GM23248 (cell line): ENCODE data around the gene EIF3K. TPM values are rescaled to one million over a fixed set of nuclear protein-coding genes. Genes with fewer than 3 reads are reported as not detected.

Source experiments
- DNase-seq: peaks from one replicate; pipeline ENCODE4 v3.0.0-alpha.2; 2015
- H2AFZ ChIP-seq: fragments of 200-600 bp; sonication (generic); 2 replicates; pipeline ENCODE4 v1.6.1; 2016; ENCODE audit warnings: antibody characterized with exemption
- H3F3A ChIP-seq: fragments of 200-600 bp; sonication (generic); 2 replicates; pipeline ENCODE4 v1.6.1; 2016; ENCODE audit warnings: mild to moderate bottlenecking, antibody characterized with exemption, mixed run types; ENCODE audit not compliant: insufficient read depth
- H3K27ac ChIP-seq: fragments of 200-600 bp; sonication (generic); 2 replicates; pipeline ENCODE4 v1.5.1; 2016; ENCODE audit warnings: mild to moderate bottlenecking
- H3K27me3 ChIP-seq: fragments of 200-600 bp; sonication (generic); replicated peaks from 2 replicates; pipeline ENCODE4 v1.6.1; 2016; ENCODE audit warnings: mild to moderate bottlenecking; ENCODE audit not compliant: insufficient read depth
- H3K36me3 ChIP-seq: fragments of 200-600 bp; sonication (generic); 2 replicates; pipeline ENCODE4 v1.6.1; 2016; ENCODE audit warnings: low read depth, mild to moderate bottlenecking
- H3K4me1 ChIP-seq: fragments of 200-600 bp; sonication (generic); 2 replicates; pipeline ENCODE4 v1.6.1; 2016; ENCODE audit warnings: mild to moderate bottlenecking; ENCODE audit not compliant: insufficient read depth
- H3K4me2 ChIP-seq: fragments of 200-600 bp; sonication (generic); one replicate; pipeline ENCODE4 v1.6.1; 2016; ENCODE audit warnings: mild to moderate bottlenecking; ENCODE audit not compliant: unreplicated experiment
- H3K4me3 ChIP-seq: fragments of 200-600 bp; sonication (generic); 2 replicates; pipeline ENCODE4 v1.5.1; 2016; ENCODE audit warnings: mild to moderate bottlenecking
- H3K79me2 ChIP-seq: fragments of 200-600 bp; sonication (generic); 2 replicates; pipeline ENCODE4 v1.6.1; 2016; ENCODE audit warnings: mild to moderate bottlenecking; ENCODE audit not compliant: insufficient read depth
- H3K9ac ChIP-seq: fragments of 200-600 bp; sonication (generic); 2 replicates; pipeline ENCODE4 v1.6.1; 2016; ENCODE audit warnings: mild to moderate bottlenecking
- H3K9me2 ChIP-seq: fragments of 200-600 bp; sonication (generic); 2 replicates; pipeline ENCODE4 v1.6.1; 2016; ENCODE audit warnings: mixed run types, mild to moderate bottlenecking, moderate library complexity; ENCODE audit not compliant: insufficient read depth
- H3K9me3 ChIP-seq: fragments of 200-600 bp; sonication (generic); one replicate; pipeline ENCODE4 v1.6.1; 2017; ENCODE audit warnings: low read depth
- H4K20me1 ChIP-seq: fragments of 200-600 bp; sonication (generic); 2 replicates; pipeline ENCODE4 v1.6.0; 2016; ENCODE audit not compliant: insufficient read depth
- EZH2 ChIP-seq: fragments of 200-600 bp; sonication (generic); IDR thresholded peaks from 2 replicates; pipeline ENCODE4 v1.6.1; 2018; ENCODE audit warnings: antibody characterized with exemption, mild to moderate bottlenecking; ENCODE audit not compliant: insufficient read depth, poor library complexity, severe bottlenecking
- EZH2phosphoT487 ChIP-seq: fragments of 200-600 bp; sonication (generic); IDR thresholded peaks from 2 replicates; pipeline ENCODE4 v1.6.1; 2018; ENCODE audit warnings: antibody characterized with exemption, moderate library complexity, mild to moderate bottlenecking, low read depth; ENCODE audit not compliant: insufficient read depth
- WGBS, 2 experiments: methylation state at CpG; one replicate each; pipeline ENCODE4 v1.1.6; 2015 to 2017; ENCODE audit warnings: low lambda C conversion rate in 2 of 2, low coverage in 1 of 2; ENCODE audit errors: missing lambda C conversion rate in 2 of 2; 5-methylcytosine and 5-hydroxymethylcytosine counted together
- in situ Hi-C: fragments of 300-500 bp; cut with MboI; formaldehyde crosslinking; loops from 2 replicates; pipeline ENCODE4 v1.15.0; 2020
- polyA plus RNA-seq: library from polyadenylated mRNA; unstranded; fragments of >200 nt; fragmentation: Nextera tagmentation; extraction: Ambion mirVana; gene quantifications from 2 replicates; pipeline ENCODE4 v1.2.1, GENCODE V29; 2016
- total RNA-seq: library from RNA; depleted of rRNA; stranded (reverse); fragments of >200 nt; shearing (Covaris generic); gene quantifications from 2 replicates; pipeline ENCODE4 v1.2.3, GENCODE V29; 2014

EIF3K gene
- total and polyA plus RNA-seq, 2 experiments from 2014 or later, result 143 to 295 TPM

- WGBS, 2 experiments, result 90 to 93% methylated on average over 4 of the region's 4 CpGs
- DNase-seq, result no peak
Measured at GRCh38 chr19:38679839-38680238, 60.9 kb downstream of the EIF3K start.

GRCh38 chr19:38682195-38682867 is 63.3 kb downstream of the EIF3K start:
- Histone ChIP-seq H4K20me1 (no peaks in the 10 kb centered on the region; the same call in 1 of the 2 replicates), H3K79me2 (peaks cover 91% of the 10 kb centered on the region), H3K27me3 (no peaks in the 10 kb centered on the region), H3K4me3 (no peak overlapping the region), H2AFZ (no peak overlapping the region), H3F3A (peaks cover 65% of the 10 kb centered on the region), H3K9me3 (no peaks in the 10 kb centered on the region), H3K4me2 (no peak overlapping the region), H3K9me2 (no peaks in the 10 kb centered on the region), H3K4me1 (peaks cover 71% of the 10 kb centered on the region), H3K27ac (peak overlapping the region; percentile 99), H3K9ac (no peak overlapping the region), H3K36me3 (peaks cover 7% of the 10 kb centered on the region; the same call in 1 of the 2 replicates)
- DNase-seq, result no peak
- TF ChIP-seq EZH2phosphoT487 (no peak), EZH2 (no peak)
- WGBS, 2 experiments, result 93 to 94% methylated on average over 9 to 11 of the region's 11 CpGs
- in situ Hi-C loops, result no loop called here

More at GRCh38 chr19:38679839-38680238, 60.9 kb downstream of the EIF3K start:
- H3K79me2 ChIP-seq, result peaks cover 91% of the 10 kb centered on the region
- no peak for TF ChIP-seq EZH2phosphoT487
- TF ChIP-seq EZH2, result no peak
- H3K4me2 ChIP-seq, result no peak overlapping the region
- peaks cover 60% of the 10 kb centered on the region for H3F3A ChIP-seq
- no peak overlapping the region for H3K9ac ChIP-seq
- H3K4me3 ChIP-seq, result no peak overlapping the region
- H3K9me2 ChIP-seq, result no peaks in the 10 kb centered on the region
- H3K4me1 ChIP-seq, result peaks cover 74% of the 10 kb centered on the region
- no peaks in the 10 kb centered on the region for H3K27me3 ChIP-seq
- no peaks in the 10 kb centered on the region for H3K9me3 ChIP-seq
- peaks cover 7% of the 10 kb centered on the region; the same call in 1 of the 2 replicates for H3K36me3 ChIP-seq
- H3K27ac ChIP-seq, result no peak overlapping the region
- H2AFZ ChIP-seq, result no peak overlapping the region
- in situ Hi-C loops, result no loop called here
- H4K20me1 ChIP-seq, result peaks cover under 1% of the 10 kb centered on the region; the same call in 1 of the 2 replicates

GRCh38 chr19:38682872-38683392 is 63.9 kb downstream of the EIF3K start:
- no peak overlapping the region for H3K4me3 ChIP-seq
- peaks cover 66% of the 10 kb centered on the region for H3F3A ChIP-seq
- peaks cover 91% of the 10 kb centered on the region for H3K79me2 ChIP-seq
- TF ChIP-seq EZH2, result no peak
- no peak for TF ChIP-seq EZH2phosphoT487
- H2AFZ ChIP-seq, result no peak overlapping the region
- peaks cover 73% of the 10 kb centered on the region for H3K4me1 ChIP-seq
- no peaks in the 10 kb centered on the region for H3K9me2 ChIP-seq
- no peaks in the 10 kb centered on the region for H3K27me3 ChIP-seq
- peak overlapping the region; percentile 99 for H3K27ac ChIP-seq
- in situ Hi-C loops, result no loop called here
- H3K9me3 ChIP-seq, result no peaks in the 10 kb centered on the region
- H3K36me3 ChIP-seq, result peaks cover 7% of the 10 kb centered on the region; the same call in 1 of the 2 replicates
- 98 to 100% methylated on average over 7 of the region's 7 CpGs for WGBS, 2 experiments
- H3K4me2 ChIP-seq, result peak overlapping the region; percentile 75
- no peak for DNase-seq
- peak overlapping the region; percentile 84 for H3K9ac ChIP-seq
- H4K20me1 ChIP-seq, result no peaks in the 10 kb centered on the region; the same call in 1 of the 2 replicates

- WGBS, 2 experiments, result 21 to 26% methylated on average over 10 of the region's 10 CpGs
- Histone ChIP-seq H3K9me2 (no peaks in the 10 kb centered on the region), H3K79me2 (peaks cover 91% of the 10 kb centered on the region), H2AFZ (no peak overlapping the region), H3K4me1 (peaks cover 79% of the 10 kb centered on the region), H3K36me3 (peaks cover 7% of the 10 kb centered on the region; the same call in 1 of the 2 replicates), H3K4me3 (peak overlapping the region; percentile 26; the same call in 1 of the 2 replicates), H3K4me2 (peak overlapping the region; percentile 75), H3K9me3 (no peaks in the 10 kb centered on the region), H3K27ac (peak overlapping the region; percentile 99), H3F3A (peaks cover 66% of the 10 kb centered on the region), H3K9ac (peak overlapping the region; percentile 84), H4K20me1 (no peaks in the 10 kb centered on the region), H3K27me3 (no peaks in the 10 kb centered on the region)
- no peak for TF ChIP-seq EZH2phosphoT487
- no peak for TF ChIP-seq EZH2
- DNase-seq, result peak; percentile 93
- in situ Hi-C loops, result no loop called here
Measured at GRCh38 chr19:38683393-38684077, 64.5 kb downstream of the EIF3K start.
